ENCODE measurements around the gene CLDN14.

The CLDN14 gene, protein sequence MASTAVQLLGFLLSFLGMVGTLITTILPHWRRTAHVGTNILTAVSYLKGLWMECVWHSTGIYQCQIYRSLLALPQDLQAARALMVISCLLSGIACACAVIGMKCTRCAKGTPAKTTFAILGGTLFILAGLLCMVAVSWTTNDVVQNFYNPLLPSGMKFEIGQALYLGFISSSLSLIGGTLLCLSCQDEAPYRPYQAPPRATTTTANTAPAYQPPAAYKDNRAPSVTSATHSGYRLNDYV

DNA sequence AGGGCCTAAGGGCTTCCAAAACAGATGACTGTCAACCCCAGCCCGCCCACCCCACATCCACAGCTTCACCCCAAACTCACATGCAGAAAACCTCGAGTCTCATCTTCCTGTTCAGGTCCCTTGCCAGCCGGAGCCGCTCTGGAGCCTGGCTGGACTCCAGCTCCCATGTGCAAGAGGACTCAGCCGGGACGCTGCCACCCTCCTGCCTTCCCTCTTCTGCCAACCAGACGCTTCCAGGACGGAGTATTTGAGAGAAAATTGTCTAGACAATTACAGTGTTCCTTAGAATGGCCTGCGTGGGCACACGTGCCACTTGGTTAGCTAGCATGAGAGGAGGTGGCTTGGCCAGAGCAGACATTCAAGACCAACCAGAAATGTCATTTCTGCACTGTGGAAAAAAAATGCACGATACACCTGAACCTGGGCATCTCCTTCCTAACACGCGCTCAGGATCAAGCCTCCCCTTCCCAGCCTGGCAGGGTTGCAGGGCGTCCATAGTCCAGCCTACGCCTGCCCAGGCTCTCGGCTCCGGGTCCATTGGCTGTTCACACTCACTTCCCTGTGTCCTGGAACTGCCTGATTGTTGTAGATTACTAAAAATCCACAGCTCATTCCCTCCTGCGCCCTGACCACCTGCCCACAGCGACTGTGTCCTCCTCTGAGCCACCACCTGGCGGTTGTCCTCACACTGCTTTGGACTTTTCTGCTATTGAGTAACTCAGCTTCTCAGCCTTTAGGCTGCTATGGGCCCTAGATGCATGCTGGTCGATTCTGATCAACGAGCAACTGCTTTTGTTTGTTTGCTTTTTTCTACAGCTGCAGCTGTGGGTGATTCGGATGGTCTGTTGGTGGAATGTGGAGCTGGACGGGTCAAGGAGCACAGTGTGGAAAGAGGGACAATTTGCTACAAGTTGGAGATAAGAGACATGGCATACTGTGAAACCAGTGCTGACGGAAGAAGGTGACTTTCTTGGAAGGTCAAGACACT, at the start of gene CLDN14:
CLDN14 (minus strand) TSS at position 708 of the 988 bp plus-strand sequence. CDS start 18,427 bp downstream, outside the sequence.
- peak in 16 of 51 donors; percentile 2 to 27 (median 9) for DNase-seq

DNA sequence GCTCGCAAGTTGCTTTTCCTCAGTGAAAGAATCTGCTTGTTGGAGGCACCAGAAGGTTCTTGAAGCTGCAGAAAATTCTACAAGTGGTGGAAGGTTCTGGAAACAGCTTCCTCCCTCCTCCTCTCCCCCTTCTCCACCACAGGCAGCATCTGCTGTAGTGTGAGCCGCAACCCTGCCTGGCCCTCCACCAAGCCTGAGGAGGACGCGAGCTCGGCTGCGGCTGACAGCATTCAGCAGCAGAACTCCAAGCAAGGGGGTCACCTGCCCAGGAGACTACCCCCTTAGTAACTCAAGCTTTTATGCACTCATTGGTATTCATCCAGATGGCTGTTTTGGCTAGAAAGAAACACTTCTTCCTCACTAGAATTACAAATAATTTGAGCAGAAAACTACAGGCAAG, 48.8 kb upstream of the CLDN14 start:
- no peak for DNase-seq

DNA sequence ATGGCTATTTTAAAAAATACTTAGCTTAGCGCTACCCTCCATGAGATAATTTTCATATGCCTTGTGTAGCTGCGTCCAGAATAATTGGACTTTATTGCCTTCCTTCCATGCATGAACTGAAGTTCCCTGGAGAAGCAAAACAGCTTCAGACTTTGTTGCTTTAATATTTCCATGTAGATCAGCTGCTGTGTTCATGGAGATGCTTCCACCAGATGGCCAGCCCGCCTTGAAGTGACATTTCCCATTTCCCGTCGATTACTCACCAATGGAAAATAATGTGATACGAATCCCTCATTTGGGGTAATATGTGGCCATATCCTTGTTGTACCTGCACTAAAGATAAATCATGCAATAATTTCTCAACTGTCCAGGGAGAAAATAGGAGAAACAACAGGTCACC, 47.4 kb upstream of the CLDN14 start:
- DNase-seq = no peak

DNA sequence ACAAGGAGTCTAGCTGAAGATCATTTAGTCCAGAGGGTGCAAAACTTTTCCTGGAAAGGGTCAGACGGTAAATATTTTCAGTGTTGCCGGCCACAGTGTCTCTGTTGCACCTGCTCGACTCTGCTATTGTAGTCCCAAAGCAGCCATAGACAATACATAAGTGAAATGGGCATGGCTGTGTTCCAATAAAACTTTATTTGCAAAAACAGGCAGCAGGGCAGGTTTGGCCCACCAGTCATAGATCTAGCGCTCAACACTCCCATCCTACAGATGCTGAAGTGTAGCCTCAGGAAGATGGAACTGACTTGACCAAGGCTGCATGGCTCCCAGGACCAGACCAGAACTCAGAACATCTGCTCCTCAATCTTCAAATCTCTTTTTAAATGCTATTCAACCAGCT, 46.2 kb upstream of the CLDN14 start:
- no peak for DNase-seq

DNA sequence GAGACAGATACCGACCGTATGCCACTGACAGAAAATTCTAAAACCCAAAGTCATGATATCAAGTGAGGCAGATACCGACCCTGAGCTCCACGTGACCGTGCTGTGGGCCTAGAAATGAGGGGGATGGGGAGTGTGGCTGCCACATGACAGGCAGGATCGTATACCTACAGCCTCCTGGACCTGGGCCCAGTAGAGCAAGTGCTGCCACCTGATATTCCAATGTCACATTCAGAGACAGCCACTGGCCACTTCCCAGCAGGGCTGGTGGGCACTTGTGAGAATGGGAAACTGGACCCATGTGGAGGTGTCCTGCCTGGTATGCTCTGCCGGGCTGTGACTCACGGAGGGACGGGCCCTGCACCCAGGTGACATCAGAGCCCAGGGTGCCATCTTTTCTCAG, 44.6 kb upstream of the CLDN14 start:
- no peak for DNase-seq

DNA sequence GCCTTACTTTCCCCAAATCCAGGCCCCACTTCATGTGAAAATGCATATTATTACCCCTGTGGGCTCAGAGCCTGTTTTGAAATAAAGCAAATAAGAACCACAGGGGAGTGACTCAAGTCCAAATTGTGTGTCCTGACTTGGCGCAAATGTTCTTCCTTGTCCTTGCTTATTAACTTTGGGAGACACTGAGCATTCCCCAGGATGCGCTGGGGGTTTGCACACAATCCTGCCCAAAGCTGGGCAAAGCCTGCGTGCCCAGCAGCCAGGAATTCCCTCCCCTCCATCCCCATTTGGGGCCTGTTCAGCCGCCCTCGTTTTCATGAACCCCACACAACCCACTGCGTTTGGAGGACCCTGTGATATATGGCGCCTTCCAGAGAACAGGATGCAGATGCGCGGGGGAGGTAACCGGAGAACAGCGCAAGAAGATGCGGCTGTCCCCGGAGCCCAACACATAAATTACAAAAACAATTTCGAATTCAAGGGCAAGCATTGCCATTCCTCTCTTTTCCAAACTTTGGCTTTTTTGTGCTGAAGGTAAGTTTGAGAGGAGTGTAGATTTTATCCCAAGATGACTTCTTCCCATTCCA, 42.4 kb upstream of the CLDN14 start:
- DNase-seq = no peak

DNA sequence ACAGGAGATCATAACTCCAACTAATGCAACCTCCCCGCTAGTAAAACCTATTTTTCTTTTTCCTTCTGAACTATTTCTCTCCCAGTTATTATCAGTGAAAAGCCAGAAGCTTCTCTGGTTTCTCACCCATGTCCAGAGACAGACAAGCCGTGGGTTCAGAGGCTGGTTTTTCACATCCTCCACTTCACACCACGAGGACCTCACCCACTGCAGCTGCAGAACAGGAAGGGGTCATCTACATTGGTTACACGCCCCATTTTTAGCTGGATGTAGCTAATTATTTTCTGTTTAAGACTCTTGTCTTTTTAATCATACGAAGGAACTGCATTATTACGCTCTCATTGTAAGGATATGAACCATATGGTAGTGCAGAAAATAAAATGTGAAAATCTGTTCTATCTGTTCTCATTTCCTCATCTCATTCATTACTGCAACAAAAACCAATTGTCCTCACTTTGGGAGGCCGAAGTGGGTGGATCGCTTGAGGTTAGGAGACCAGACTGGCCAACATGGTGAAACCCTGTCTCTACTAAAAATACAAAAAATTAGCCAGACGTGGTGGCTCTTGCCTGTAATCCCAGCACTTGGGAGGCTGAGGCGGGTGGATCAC, 39.1 kb upstream of the CLDN14 start:
- no peak for DNase-seq

DNA sequence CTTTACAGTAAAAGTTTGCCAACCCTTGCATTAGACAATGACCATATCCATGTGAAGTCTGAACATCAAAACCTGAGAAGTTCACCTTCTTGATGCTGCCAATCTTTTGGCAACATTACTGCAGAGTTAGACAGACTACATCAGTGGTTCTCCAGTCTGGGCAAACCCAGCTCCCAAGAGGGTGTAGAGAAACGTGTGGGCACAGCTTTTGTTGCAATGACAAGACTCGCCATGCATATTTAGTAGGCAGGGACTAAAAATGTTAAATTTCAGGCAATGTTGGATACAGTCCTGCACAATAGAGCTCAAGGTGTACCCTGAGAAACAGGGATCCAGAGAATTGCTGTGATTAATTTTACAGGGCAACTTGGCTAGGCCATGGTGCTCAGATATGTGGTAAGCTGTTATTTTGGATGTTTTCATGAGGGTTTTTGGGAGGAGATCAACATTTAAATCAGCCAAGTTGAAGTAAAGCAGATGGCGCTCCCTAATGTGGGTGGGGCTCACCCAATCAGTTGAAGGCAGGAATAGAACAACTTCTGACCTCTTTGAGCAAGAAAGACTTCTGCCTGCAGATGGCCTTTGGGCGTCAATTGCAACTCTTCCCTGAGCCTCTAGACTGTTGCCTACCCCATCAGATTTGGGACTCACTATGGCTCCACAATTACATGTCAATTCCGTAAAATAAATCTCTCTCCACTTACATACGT, 37.6 kb upstream of the CLDN14 start:
- DNase-seq = no peak

DNA sequence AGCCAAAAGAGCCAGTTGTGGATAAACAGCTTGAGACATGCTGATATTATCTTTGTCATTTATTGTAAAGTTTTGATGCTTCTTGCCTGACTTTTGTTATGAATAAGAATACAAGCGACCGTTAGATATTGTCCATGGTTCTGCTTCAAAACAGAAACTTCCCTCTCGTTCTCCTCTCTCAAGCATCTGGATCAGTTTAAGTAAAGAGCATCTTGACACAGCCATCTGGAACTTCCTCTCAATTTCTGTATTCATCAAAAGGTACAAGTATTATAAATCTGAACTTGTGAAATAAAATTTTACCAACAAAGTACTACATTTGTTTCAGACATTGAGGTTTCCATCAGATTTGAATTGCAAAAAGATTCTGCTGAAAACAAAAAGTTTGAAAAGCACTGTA, 36.4 kb upstream of the CLDN14 start:
- no peak for DNase-seq

DNA sequence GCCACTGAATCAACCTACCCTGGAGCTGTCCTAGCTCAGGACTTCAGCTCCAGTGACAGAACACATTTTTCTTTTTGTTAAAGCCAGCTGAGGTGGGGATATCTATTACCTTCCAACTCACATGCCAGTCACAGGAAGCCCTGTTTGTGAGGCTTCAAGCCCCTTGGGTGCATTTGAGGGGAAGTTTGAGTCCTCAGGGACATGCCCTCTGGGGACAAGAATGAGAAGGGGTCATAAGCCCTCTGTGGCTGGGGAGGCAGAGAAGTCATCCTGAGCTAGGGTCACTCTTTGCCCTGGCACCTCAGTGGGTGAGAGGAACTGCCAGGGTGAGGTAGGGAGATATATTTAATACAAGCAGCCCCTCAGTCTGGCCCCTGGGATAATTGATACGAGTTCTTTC, 33.5 kb upstream of the CLDN14 start:
- DNase-seq = no peak

DNA sequence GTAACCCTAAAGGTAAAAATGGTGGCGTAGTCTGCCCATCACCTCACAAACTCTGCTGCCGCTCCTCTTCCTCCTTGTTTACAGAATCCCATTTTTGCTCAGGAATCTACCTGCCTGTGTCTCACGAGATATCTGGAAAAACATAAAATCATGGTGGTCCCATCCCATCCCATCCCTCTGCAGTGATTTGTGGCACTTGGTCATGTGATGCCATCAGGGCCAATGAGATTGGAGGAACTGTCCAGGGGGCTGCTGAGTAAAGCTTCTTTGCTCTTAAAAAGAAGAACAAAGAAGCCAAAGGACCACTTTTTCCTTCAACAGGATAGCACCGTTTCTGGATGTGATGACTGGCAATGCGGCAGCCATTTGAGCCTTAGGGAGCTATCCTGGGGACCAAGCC, 33.0 kb upstream of the CLDN14 start:
- no peak for DNase-seq

DNA sequence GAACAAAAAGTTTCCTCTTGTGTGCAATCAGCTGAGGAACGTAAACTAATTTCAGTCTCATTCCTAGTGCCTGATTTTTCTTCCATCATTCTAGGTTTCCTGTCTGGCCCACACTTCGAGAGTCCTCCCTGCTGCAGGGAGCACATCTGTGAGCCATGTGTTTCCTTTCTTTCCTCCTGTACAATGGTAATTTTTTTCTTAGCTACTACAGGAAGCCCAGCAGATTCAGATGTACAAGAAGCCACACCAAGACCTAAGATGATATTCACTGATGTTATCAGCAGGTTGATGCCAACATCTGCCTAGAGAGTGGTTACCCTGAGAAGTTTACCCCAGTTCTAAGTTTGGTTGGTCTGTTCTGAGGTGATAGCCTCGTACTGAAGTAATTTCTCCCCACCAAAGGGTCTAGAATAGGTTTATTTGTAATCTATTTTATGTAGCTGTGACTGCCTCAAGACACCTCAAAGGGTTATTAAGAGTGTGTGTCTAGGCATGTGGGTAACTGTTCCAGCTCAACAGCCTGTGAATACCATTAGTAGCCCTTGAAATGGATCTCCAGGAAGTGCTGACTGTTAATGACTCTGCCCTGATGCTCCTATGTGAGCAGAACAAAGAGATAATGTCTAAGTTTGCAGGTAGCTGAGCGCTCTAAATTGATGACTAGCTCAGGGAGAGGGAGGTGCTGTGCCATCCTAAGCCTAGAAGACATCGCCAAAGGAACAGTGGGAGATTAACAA, 31.7 kb upstream of the CLDN14 start:
- DNase-seq = no peak

DNA sequence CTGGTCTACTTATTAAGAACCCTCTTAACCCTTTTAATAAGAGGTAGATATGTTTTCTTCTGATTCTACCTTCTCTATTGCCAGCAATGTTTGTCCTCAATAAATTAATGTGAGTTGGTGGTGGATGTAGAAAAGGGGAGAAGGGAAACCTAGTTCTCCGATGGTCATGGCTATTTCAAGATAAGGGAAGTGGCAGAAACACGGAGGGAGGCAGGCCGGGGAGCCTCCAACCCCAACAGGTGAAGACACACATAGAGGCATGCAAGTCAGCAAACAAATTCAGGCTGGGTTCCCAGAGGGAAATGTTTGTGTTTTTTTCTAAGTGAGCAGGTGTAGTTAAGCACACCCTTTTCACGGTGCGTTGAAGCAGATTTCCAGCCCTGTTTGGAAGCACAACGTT, 31.0 kb upstream of the CLDN14 start:
- DNase-seq = no peak

DNA sequence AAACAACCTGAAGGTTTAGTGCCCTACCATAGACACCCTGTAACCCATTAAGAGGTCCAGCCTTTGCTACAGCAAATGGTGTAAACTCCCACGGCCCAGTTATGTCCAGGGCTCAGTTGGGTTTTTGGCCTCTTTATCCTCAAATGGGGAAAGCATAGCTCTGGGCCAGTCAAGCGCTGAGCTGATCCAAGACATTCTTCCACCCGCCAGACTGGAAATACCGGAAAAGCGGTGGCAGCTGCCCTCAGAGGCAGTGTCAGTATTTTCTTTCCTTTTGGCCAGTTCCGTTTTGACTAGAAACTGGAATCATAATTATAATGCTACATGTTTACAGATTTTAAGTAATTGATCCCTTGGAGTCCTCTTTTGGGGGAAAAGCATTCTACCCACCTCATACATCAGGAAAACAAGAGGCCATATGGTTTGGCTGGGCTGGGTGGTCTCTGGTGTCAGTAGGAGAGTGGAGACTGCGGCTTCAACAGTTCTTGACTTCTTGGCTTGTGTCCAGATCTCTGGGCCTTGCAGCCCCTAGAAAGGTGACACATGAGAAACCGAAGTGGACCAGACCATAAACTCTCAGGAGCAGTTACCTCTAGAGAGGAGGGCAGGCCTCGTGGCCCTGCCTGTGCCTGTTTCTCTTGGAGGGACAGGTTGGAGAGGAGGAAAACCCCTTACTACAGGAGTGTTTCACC, 30.2 kb upstream of the CLDN14 start:
- DNase-seq = no peak

DNA sequence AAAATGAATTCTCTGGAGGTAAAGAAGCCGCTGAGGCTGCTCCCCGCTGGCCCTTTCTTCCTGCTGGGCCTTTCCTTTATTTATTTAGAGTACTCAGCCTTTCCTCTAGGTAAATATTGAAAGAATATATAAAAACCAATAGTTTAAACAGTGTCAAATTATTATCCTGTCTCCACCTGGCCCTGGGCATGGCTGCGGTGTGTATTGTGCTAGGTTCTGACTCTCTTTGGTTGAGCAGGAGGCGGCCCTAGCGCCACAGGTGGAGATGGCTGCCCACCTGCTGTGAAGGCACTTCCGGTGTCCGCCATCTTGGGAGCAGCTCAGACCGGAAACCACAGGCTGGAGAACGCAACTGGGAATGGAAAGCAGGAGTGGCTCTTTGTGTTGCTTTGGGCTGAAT, 29.0 kb upstream of the CLDN14 start:
- no peak for DNase-seq

DNA sequence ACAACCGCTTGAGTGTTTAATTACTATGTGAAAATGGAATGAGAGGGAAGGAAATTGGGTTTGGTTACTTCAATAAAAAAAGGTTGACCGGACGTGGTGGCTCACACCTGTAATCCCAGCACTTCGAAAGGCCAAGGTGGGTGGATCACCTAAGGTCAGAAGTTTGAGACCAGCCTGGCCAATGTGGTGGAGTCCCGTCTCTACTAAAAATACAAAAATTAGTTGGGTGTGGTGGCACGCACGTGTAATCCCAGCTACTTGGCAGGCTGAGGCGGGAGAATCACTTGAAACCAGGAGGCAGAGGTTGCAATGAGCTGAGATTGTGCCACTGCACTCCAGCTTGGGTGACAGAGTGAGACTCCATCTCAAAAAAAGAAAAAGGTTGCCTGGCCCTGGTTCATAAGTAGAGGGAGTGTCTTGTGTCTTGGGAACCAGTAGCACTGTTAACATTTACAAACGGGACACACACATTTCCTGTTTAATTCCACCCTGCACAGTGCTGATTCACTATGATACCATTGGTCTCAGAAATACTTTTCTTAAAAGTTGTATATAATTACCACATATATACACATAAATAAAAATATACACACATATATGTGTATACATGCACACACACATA, 27.6 kb upstream of the CLDN14 start:
- DNase-seq = no peak

DNA sequence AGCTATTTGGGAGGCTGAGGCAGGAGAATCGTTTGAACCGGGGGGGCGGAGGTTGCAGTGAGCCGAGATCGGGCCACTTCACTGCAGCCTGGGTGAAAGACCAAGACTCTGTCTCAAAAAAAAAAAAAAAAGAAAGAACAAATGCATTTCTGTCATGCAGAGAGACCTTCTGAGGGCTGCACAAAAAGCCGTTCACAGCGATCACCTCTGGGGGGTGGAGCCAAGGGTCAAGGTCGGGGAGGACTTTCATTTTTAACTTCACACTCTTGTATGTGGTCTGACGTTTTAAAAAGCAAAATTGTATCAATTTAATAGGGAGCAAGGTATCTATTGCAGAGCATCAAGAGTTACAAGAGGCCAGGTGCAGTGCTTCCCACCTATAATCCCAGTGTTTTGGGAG, 26.6 kb upstream of the CLDN14 start:
- DNase-seq = no peak

DNA sequence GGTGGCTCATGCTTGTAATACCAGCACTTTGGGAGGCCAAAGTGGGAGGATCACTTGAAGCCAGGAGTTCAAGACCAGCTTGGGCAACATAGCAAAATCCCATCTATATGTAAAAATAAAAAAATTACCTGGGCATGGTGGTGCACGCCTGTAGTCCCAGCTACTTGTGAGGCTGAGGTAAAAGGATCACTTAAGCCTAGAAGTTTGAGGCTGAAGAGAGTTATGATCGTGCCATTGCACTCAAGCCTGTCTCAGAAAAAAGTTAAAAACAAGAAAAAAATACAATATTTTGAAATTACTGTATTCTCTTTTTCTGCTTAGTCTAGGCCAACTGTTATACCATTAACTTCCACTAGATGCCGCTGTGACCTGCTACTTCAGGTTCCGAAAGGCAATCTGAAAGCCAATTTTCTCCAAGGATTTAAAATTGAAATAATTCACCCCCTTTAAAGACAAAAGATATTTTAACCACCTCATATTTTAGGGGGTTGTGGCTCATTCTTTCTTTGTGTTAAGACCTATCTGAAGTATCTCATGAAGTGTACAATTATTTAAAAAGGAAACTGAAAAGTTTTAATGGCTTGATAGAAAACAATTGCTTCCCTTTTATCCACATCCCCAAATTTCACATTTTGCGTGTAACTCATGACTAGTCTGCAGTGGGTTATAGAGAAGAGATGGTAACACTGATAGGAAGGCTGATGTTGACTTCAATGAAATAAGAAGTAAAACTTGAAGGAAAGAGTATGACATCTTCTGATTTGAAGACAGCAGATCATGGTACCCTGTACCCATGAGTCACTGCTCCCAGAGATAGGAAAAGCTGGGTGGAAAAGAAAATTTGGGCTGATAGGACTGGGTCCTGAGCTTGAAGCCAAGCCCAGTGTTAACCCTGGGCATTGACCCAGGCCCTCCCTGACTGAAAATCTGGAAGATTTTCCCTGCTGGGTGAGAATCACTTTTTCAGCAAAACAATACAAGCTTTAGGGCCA, 24.4 kb upstream of the CLDN14 start:
- DNase-seq = peak in 12 of 51 donors; percentile 1 to 49 (median 20)

Data from hypothalamus (tissue), 51 donors.